ENCODE results near the gene ADAMTSL3.
A peak's percentile ranks its signal among the peaks of the same experiment; 100 is the strongest.
"Not testable (repeated sequence)": the region's sequence is repeated elsewhere in the genome, so short reads cannot be mapped to it uniquely, and the experiment has no call there.

ADAMTSL3 gene

DNA sequence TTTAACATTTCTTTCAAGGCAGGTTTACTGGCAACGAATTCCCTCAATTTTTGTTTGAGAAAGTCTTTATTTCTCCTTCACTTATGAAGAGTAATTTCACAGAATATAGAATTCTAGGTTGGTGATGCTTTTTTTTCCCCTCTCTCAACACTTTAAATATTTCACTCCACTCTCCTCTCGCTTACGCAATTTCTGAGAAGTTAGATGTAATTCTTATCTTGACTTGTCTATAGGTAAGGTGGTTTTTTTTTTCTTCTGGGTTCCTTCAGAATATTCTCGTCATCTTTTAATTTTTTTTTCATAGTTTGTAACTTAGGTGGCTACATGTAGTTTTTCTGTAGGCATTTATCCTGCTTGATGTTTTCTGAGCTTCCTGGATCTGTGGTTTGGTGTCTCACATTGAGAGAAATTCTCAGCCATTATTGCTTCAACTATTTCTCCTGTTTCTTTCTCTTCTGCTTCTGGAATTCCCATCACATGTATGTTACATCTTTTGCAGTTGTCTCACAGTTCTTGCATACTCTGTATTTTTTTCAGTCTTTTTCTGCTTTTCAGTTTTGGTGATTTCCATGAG lies 392.2 kb downstream of the ADAMTSL3 start:
- Mint-ChIP-seq H3K27ac (no peak overlapping the region), H3K4me3 (no peak overlapping the region), H3K27me3 (peaks cover 11% of the 10 kb centered on the region), H3K9me3 (ENCODE audit: low read depth) (peaks cover 11% of the 10 kb centered on the region), H3K36me3 (peaks cover 3% of the 10 kb centered on the region), H3K4me1 (ENCODE audit: low read depth) (no peaks in the 10 kb centered on the region)

- not testable (repeated sequence) for H3K27me3 Mint-ChIP-seq; H3K36me3 Mint-ChIP-seq; H3K4me1 Mint-ChIP-seq (ENCODE audit: low read depth); H3K4me3 Mint-ChIP-seq; H3K27ac Mint-ChIP-seq
- peaks cover 11% of the 10 kb centered on the region for H3K9me3 Mint-ChIP-seq (ENCODE audit: low read depth)
Measured at GRCh38 chr15:84049480-84049879, 395.6 kb downstream of the ADAMTSL3 start.

DNA sequence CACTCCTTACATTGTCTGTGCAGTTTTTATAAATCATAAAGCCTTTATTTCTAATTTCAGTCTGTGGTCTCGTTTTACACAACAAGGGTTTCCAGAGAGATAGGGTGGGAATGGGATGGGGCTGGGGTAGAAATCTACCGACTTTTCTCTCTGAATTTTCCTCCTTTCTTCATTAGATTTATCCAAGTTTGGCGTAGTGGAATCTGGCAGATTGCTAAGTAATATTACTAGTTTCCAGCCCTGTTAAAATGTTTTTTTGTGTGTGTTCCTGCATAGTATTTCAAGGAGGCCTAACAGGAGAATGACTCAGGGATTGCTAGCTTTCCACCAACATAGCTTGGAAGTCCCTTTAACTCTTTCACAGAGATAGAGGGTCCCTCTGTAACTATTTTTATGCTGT lies 396.2 kb downstream of the ADAMTSL3 start:
- peaks cover 3% of the 10 kb centered on the region for H3K36me3 Mint-ChIP-seq
- H3K27ac Mint-ChIP-seq, result no peak overlapping the region
- peaks cover 6% of the 10 kb centered on the region for H3K27me3 Mint-ChIP-seq
- peaks cover 11% of the 10 kb centered on the region for H3K9me3 Mint-ChIP-seq (ENCODE audit: low read depth)
- H3K4me3 Mint-ChIP-seq, result no peak overlapping the region
- H3K4me1 Mint-ChIP-seq (ENCODE audit: low read depth), result no peaks in the 10 kb centered on the region

DNA sequence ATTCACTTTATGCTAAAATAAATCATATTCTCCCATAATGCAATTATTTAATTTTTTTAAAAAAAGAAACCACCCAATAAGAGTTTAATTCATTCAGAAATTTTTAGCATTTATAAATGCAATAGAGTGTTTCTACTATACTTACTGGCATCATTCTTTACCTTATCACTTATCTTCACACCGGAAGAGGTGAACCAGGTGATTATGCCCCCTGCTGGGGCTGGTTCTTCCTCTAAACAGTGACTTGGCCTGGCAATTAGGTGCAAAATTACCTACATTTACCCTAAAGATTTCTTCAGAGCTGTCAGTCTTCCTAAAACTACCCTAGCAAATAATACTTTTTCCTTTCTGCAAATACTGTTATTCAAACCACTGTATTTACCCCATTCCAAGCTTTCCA lies 397.2 kb downstream of the ADAMTSL3 start:
- H3K9me3 Mint-ChIP-seq (ENCODE audit: low read depth); H3K36me3 Mint-ChIP-seq: not testable (repeated sequence)

DNA sequence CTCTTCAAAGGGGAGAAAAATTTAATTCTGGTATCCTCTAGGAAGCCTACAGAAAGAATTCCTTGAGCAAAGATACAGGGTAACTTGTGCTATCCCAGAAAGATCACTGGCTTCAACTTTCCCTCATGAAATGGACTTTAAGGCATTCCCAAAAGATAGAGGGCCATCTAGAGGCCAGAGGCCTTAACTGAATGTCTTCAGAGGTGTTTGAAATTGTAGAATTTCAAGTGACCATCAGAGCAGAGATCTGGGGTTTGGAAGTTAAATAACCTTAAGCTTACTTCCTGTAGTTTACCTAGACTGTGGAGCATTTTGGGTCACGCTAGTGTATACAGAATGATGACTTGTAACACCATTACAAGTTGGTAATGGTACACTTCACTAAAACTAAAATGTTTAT lies 400.6 kb downstream of the ADAMTSL3 start:
- not testable (repeated sequence) for H3K27me3 Mint-ChIP-seq; H3K4me1 Mint-ChIP-seq (ENCODE audit: low read depth); H3K4me3 Mint-ChIP-seq; H3K27ac Mint-ChIP-seq; H3K36me3 Mint-ChIP-seq
- H3K9me3 Mint-ChIP-seq (ENCODE audit: low read depth), result peaks cover 19% of the 10 kb centered on the region

More for the DNA sequence above, 397.2 kb downstream of the ADAMTSL3 start:
- H3K27ac Mint-ChIP-seq; H3K27me3 Mint-ChIP-seq; H3K4me1 Mint-ChIP-seq (ENCODE audit: low read depth); H3K4me3 Mint-ChIP-seq: not testable (repeated sequence)

DNA sequence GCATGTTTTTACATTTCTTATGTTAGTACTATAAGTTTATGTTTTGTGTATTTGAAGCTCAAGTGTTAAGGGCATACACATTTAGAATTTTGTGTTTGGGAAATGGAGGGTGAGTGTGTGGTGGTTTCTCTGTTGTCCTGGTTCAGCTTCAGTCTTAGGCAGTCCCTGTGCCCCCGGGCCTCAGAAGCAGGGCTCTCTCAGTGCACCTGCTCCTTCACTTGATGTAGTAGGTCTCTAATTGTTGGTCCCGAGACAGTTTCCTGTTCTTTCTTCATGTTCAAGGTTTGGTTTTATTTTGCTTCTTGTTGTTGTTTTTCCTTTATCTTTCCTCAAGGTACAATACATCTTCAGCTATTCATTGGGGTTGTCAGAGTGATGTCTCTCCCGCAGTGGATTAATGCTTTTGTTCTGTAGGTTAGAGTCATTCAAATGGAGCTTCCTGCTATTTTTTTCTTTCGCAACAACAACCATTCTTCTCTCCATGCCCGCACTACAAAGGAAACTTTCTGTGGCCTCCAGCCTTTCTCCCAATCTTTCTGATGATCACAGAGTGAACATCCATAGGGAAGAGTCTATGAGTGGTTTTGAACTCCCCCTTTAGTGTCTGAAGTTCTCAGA lies 403.9 kb downstream of the ADAMTSL3 start:
- Mint-ChIP-seq H3K4me1 (ENCODE audit: low read depth) (no peaks in the 10 kb centered on the region), H3K36me3 (no peaks in the 10 kb centered on the region), H3K9me3 (ENCODE audit: low read depth) (peaks cover 19% of the 10 kb centered on the region), H3K4me3 (no peak overlapping the region), H3K27ac (no peak overlapping the region), H3K27me3 (peaks cover 6% of the 10 kb centered on the region)

DNA sequence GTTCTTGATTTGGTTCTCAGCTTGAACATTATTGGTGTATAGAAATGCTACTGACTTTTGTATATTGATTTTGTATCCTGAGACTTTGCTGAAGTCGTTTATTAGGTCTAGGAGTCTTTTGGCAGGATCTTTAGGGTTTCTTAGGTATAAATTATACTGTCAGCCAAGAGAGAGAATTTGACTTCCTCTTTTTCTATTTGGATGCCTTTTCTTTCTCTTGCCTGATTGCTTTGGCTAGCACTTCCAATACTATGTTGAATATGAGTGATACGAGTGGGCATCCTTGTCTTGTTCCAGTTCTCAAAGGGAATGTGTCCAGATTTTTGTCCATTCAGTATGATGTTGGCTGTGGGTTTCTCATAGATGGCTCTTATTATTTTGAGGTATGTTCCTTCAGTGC lies 409.8 kb downstream of the ADAMTSL3 start:
- not testable (repeated sequence) for H3K36me3 Mint-ChIP-seq; H3K27ac Mint-ChIP-seq; H3K4me3 Mint-ChIP-seq; H3K4me1 Mint-ChIP-seq (ENCODE audit: low read depth)
- peaks cover 15% of the 10 kb centered on the region for H3K9me3 Mint-ChIP-seq (ENCODE audit: low read depth)
- peaks cover 12% of the 10 kb centered on the region for H3K27me3 Mint-ChIP-seq

DNA sequence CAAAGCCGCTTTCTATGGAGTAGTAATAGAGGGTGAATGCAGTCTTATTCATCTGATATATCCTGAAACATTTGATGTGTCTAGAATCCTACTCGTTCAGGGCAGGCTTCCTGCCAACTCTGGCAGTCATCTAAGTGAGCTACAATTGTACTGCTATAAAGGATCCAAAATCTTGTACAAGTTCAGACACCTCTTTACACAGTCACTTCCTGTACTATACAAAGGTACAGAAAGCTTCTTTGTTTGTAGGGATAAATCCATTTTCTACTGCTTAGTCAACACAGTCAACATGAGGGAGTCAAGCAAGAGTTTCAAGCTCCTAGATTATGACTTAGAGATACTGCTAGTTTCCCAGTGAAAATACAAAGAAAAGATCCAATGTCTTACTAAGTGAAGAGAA lies 414.8 kb downstream of the ADAMTSL3 start:
- H3K9me3 Mint-ChIP-seq (ENCODE audit: low read depth); H3K4me1 Mint-ChIP-seq (ENCODE audit: low read depth); H3K27ac Mint-ChIP-seq; H3K36me3 Mint-ChIP-seq; H3K4me3 Mint-ChIP-seq: not testable (repeated sequence)
- H3K27me3 Mint-ChIP-seq, result peaks cover 25% of the 10 kb centered on the region

DNA sequence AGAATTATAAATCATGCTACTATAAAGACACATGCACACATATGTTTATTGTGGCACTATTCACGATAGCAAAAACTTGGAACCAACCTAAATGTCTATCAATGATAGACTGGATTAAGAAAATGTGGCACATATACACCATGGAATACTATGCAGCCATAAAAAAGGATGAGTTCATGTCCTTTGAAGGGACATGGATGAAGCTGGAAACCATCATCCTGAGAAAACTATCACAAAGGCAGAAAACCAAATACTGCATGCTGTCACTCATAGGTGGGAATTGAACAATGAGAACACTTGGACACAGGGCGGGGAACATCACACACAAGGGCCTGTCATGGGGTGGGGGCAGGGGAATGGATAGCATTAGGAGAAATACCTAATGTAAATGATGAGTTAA lies 424.1 kb downstream of the ADAMTSL3 start:
- not testable (repeated sequence) for H3K4me3 Mint-ChIP-seq; H3K4me1 Mint-ChIP-seq (ENCODE audit: low read depth); H3K36me3 Mint-ChIP-seq

GRCh38 chr15:84079325-84079884 lies 425.5 kb downstream of the ADAMTSL3 start:
- H3K4me1 Mint-ChIP-seq (ENCODE audit: low read depth); H3K36me3 Mint-ChIP-seq; H3K9me3 Mint-ChIP-seq (ENCODE audit: low read depth); H3K27ac Mint-ChIP-seq: not testable (repeated sequence)
- Mint-ChIP-seq H3K4me3 (peak overlapping the region; percentile 78), H3K27me3 (peaks cover 43% of the 10 kb centered on the region)

More for the DNA sequence above, 424.1 kb downstream of the ADAMTSL3 start:
- not testable (repeated sequence) for H3K27ac Mint-ChIP-seq; H3K9me3 Mint-ChIP-seq (ENCODE audit: low read depth)
- peaks cover 42% of the 10 kb centered on the region for H3K27me3 Mint-ChIP-seq

- no peak overlapping the region for H3K27ac Mint-ChIP-seq
- peaks cover 2% of the 10 kb centered on the region for H3K4me1 Mint-ChIP-seq (ENCODE audit: low read depth)
- peak overlapping the region; percentile 78 for H3K4me3 Mint-ChIP-seq
- H3K9me3 Mint-ChIP-seq (ENCODE audit: low read depth), result no peaks in the 10 kb centered on the region
- peaks cover 37% of the 10 kb centered on the region for H3K27me3 Mint-ChIP-seq
- no peaks in the 10 kb centered on the region for H3K36me3 Mint-ChIP-seq
Measured at GRCh38 chr15:84079885-84080777, 426.2 kb downstream of the ADAMTSL3 start.

DNA sequence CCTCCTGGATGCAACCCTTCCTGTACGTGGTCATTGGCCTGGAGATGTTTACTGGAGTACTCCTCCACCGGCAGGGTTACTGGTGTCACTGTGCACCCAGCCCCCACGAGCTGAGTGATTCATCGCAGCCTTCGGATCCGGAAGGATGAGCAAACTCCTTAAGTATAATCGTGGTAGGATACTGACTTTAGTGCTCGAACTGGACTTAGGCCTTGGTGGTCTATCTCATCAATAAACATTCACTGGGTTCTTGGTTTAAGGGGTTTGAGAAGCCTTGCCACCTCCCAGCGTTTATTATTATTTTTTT lies 426.8 kb downstream of the ADAMTSL3 start:
- not testable (repeated sequence) for H3K9me3 Mint-ChIP-seq (ENCODE audit: low read depth); H3K27ac Mint-ChIP-seq; H3K4me1 Mint-ChIP-seq (ENCODE audit: low read depth); H3K36me3 Mint-ChIP-seq
- peak overlapping the region; percentile 78 for H3K4me3 Mint-ChIP-seq
- peaks cover 36% of the 10 kb centered on the region for H3K27me3 Mint-ChIP-seq

DNA sequence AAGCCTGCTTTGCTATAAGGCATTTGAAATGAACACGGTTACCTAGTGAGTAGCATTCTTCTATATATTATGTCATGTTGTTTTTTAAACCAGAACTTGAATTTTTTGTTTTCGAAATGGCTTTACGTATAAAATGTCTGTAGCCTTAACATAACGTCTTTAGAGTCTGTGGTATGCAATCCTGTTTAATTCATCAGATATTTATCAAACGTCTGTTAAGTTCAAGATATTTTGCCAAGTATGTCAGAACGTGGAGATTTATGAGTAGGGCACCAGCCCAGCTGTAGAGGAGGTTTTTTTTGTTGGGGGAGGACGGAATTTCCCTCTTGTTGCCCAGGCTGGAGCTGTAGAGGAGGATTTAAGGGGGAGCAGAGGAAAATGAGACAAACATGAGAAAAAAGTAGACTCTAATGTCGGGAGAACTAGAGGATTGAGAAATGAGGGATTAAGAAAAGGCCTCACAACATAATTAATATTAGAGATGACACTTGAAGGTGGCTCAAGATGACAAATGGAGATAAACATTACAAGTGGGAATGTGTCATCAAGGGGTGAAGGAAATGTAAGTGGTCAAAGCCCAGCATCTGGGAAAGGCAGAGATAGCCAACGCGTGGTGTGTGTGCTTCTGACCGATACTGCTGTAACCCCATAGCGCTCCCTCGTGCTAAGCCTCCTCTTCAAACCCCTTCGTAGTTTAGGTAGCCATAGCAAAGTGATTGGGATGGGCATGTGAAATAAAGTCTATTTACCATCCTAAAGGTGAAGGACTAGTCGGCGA lies 427.7 kb downstream of the ADAMTSL3 start:
- no peak overlapping the region for H3K4me3 Mint-ChIP-seq
- no peaks in the 10 kb centered on the region for H3K9me3 Mint-ChIP-seq (ENCODE audit: low read depth)
- no peak overlapping the region for H3K27ac Mint-ChIP-seq
- peaks cover 2% of the 10 kb centered on the region for H3K4me1 Mint-ChIP-seq (ENCODE audit: low read depth)
- peaks cover 32% of the 10 kb centered on the region for H3K27me3 Mint-ChIP-seq
- no peaks in the 10 kb centered on the region for H3K36me3 Mint-ChIP-seq

DNA sequence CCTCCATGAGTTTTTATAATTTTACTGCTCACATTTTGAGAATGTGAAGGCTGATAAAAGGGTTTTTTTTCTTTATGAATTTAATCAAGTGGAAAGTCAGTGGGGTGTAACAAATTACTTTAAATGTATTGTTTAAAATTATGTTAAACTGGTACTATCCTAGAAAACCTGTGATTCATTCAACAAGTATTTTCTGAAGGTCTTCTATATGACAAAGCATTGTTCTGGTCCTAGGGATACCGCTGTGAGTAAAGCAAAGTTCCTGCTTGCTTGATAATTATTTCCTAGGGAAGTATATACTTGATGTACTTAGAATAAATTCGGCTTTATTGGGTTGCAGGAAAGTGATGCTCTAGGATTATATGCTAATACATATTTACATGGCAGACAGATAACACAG lies 428.8 kb downstream of the ADAMTSL3 start:
- no peak overlapping the region for H3K4me3 Mint-ChIP-seq
- no peak overlapping the region for H3K27ac Mint-ChIP-seq
- no peaks in the 10 kb centered on the region for H3K36me3 Mint-ChIP-seq
- no peaks in the 10 kb centered on the region for H3K9me3 Mint-ChIP-seq (ENCODE audit: low read depth)
- peaks cover 2% of the 10 kb centered on the region for H3K4me1 Mint-ChIP-seq (ENCODE audit: low read depth)
- peaks cover 26% of the 10 kb centered on the region for H3K27me3 Mint-ChIP-seq

DNA sequence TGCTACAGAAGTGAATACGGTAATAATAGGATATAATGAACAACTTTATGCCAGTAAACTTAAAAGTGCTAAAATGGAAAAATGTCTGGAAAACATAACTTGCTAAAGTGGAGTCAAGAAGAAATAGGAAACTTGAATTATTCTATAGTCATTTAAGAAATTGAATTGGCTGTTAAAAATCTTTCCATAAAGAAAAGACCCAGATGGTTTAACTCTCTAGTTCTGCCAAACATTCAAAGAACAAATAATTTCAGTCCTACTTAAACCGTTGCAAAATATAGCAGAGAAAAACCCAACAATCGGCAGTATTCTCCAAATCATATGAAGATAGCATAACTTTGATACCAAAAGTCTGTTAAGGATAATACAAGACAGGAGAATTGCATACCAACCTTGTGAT lies 432.1 kb downstream of the ADAMTSL3 start:
- not testable (repeated sequence) for H3K36me3 Mint-ChIP-seq; H3K9me3 Mint-ChIP-seq (ENCODE audit: low read depth); H3K27ac Mint-ChIP-seq; H3K4me1 Mint-ChIP-seq (ENCODE audit: low read depth); H3K4me3 Mint-ChIP-seq
- H3K27me3 Mint-ChIP-seq, result peaks cover 13% of the 10 kb centered on the region

All from activated naive CD8-positive, alpha-beta T cell (primary cell).